K562 (cell line): Measurements from ENCODE around the gene RBBP7. TPM values are rescaled to one million over a fixed set of nuclear protein-coding genes. Genes with fewer than 3 reads are reported as not detected.

Experiments
- BDP1 ChIP-seq: IDR thresholded peaks from 3 replicates; pipeline ENCODE4 v1.6.1; 2011; ENCODE audit not compliant: insufficient read length, insufficient read depth
- CAMTA2 ChIP-seq: fragments of 250-450 bp; sonication (Bioruptor Pico); conservative IDR thresholded peaks from 2 replicates; pipeline ENCODE4 v1.5.1; 2022
- CSDE1 ChIP-seq, 2 experiments: fragments of 450-650 bp; IDR thresholded peaks; 2 replicates each; pipeline ENCODE4 v1.6.1; 2016; ENCODE audit warnings: mild to moderate bottlenecking in 1 of 2
- NR2C1 ChIP-seq, 2 experiments: fragments of 450-650 bp; IDR thresholded peaks; 2 replicates each; pipeline ENCODE4 v1.6.1; 2017; ENCODE audit warnings: mild to moderate bottlenecking in 2 of 2, antibody characterized with exemption in 1 of 2, inconsistent platforms in 1 of 2, missing compliant biosample characterization in 1 of 2, missing genetic modification characterization in 1 of 2
- PCBP1 ChIP-seq: fragments of 200-400 bp; formaldehyde crosslinking; IDR thresholded peaks from 2 replicates; pipeline ENCODE4 v1.6.1; 2018; ENCODE audit warnings: mild to moderate bottlenecking, low read depth, low read length; ENCODE audit not compliant: poor library complexity, severe bottlenecking
- ZNF174 ChIP-seq: fragments of 250-450 bp; sonication (Bioruptor Pico); IDR thresholded peaks from 2 replicates; pipeline ENCODE4 v1.4.0; 2020; ENCODE audit warnings: mild to moderate bottlenecking
- polyA plus RNA-seq, 8 experiments: library from polyadenylated mRNA; depleted of rRNA in 4 of 8; stranded (reverse) in 5 of 8; unstranded in 3 of 8; fragments of >200 nt; fragmentation: Nextera tagmentation in 2 of 8; fragmentation: Illumina TruSeq in 1 of 8; extraction: Ambion mirVana in 2 of 8; extraction: Trizol in 1 of 8; gene quantifications; 2 replicates each; pipeline versions ENCODE4 v1.2.1 to v1.2.3, GENCODE V29; 2011 to 2014; ENCODE audit warnings: inconsistent platforms in 1 of 8, missing spikeins in 1 of 8
- total RNA-seq, 7 experiments: library from RNA; depleted of rRNA in 6 of 7; stranded (reverse); fragments of >200 nt in 6 of 7; fragmentation: Illumina TruSeq in 2 of 7; extraction: Trizol in 2 of 7; gene quantifications; 2 replicates each; pipeline versions ENCODE4 v1.2.1 to v1.2.3, GENCODE V29; 2011 to 2021; ENCODE audit warnings: low replicate concordance in 1 of 7
- TF ChIP-seq, protein P1 (sequence below): sonication (generic); formaldehyde crosslinking; IDR thresholded peaks from 2 replicates; pipeline ENCODE4 v1.8.0; 2023; ENCODE audit warnings: mild to moderate bottlenecking, missing genetic modification reagents
- TF ChIP-seq, protein P2 (sequence below): fragments of 250-450 bp; sonication (Bioruptor Pico); IDR thresholded peaks from 2 replicates; pipeline ENCODE4 v1.8.0; 2022; ENCODE audit warnings: inconsistent platforms, mild to moderate bottlenecking, moderate library complexity, borderline replicate concordance

Gene RBBP7
- total and polyA plus RNA-seq, 9 of the 15 experiments (the other 6 are each of a cell fraction or from before 2014, with no cell fraction given): 79.0 to 364 (median 182) TPM

DNA sequence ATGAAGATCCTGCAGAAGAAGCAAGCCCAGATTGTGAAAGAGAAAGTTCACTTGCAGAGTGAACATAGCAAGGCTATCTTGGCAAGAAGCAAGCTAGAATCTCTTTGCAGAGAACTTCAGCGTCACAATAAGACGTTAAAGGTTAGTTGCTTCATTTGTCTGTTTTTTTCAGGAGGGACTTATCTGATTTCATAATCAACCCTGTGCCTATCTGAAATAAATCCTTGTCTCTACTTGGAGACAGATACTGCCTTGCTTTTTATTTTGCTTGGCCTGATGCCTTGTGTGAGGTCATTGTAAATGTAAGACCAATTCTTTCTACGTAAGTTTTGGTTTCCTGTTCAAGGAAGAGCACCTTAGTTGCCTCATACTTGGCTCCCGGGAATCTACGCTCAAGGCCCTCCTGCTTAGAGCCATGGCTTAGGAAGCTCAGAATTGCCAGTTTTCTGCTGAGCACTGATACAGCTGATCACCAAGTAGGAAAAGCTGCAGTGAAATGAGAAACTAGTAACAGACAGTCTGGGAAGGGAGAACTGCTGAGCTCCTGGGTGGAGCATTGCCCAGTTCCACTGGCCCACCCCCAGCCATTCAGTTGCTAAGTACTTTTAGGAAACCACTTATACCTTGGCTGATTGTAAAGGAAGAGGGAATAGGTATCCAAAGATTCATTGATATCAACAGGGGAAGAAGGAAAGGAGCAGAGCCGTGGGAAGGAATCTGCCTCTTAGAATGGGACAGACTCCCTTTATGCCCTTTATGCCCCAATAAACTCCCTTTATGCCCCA, 41.8 kb downstream of the RBBP7 start (continued):
- TF ChIP-seq, protein P1, sequence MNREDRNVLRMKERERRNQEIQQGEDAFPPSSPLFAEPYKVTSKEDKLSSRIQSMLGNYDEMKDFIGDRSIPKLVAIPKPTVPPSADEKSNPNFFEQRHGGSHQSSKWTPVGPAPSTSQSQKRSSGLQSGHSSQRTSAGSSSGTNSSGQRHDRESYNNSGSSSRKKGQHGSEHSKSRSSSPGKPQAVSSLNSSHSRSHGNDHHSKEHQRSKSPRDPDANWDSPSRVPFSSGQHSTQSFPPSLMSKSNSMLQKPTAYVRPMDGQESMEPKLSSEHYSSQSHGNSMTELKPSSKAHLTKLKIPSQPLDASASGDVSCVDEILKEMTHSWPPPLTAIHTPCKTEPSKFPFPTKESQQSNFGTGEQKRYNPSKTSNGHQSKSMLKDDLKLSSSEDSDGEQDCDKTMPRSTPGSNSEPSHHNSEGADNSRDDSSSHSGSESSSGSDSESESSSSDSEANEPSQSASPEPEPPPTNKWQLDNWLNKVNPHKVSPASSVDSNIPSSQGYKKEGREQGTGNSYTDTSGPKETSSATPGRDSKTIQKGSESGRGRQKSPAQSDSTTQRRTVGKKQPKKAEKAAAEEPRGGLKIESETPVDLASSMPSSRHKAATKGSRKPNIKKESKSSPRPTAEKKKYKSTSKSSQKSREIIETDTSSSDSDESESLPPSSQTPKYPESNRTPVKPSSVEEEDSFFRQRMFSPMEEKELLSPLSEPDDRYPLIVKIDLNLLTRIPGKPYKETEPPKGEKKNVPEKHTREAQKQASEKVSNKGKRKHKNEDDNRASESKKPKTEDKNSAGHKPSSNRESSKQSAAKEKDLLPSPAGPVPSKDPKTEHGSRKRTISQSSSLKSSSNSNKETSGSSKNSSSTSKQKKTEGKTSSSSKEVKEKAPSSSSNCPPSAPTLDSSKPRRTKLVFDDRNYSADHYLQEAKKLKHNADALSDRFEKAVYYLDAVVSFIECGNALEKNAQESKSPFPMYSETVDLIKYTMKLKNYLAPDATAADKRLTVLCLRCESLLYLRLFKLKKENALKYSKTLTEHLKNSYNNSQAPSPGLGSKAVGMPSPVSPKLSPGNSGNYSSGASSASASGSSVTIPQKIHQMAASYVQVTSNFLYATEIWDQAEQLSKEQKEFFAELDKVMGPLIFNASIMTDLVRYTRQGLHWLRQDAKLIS (CRISPR knock-in tag): no peak
- TF ChIP-seq CAMTA2 (CRISPR knock-in tag) (no peak), PCBP1 (no peak), ZNF174 (CRISPR knock-in tag) (no peak), CSDE1 (IDR thresholded peaks at IDR 0.05) (no peak), NR2C1 (IDR thresholded peaks at IDR 0.05) (no peak), NR2C1 (tag; IDR thresholded peaks at IDR 0.05) (no peak), BDP1 (no peak)
- TF ChIP-seq, protein P2, sequence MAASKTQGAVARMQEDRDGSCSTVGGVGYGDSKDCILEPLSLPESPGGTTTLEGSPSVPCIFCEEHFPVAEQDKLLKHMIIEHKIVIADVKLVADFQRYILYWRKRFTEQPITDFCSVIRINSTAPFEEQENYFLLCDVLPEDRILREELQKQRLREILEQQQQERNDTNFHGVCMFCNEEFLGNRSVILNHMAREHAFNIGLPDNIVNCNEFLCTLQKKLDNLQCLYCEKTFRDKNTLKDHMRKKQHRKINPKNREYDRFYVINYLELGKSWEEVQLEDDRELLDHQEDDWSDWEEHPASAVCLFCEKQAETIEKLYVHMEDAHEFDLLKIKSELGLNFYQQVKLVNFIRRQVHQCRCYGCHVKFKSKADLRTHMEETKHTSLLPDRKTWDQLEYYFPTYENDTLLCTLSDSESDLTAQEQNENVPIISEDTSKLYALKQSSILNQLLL (CRISPR knock-in tag): no peak
